ENCODE measurements around the gene PIGC.

Gene PIGC

GRCh38 chr1:172397221-172397620 is 46.6 kb downstream of the PIGC start:
- no peak for DNase-seq

GRCh38 chr1:172395576-172395975 is 48.3 kb downstream of the PIGC start:
- no peak for DNase-seq

GRCh38 chr1:172394811-172395210 is 49.1 kb downstream of the PIGC start:
- DNase-seq: no peak

- no peak for DNase-seq
Observed at GRCh38 chr1:172394141-172394751, 49.6 kb downstream of the PIGC start.

- no peak for DNase-seq
Observed at GRCh38 chr1:172393354-172393753, 50.5 kb downstream of the PIGC start.

- no peak for DNase-seq
Observed at GRCh38 chr1:172391976-172392375, 51.9 kb downstream of the PIGC start.

Measured in NCI-H1694 (cell line).